ENCODE data around the gene CLCN1. TPM values are rescaled to one million over a fixed set of nuclear protein-coding genes. Genes with fewer than 3 reads are reported as not detected.
A peak's percentile ranks its signal among the peaks of the same experiment; 100 is the strongest.
"Not testable (repeated sequence)": the region's sequence is repeated elsewhere in the genome, so short reads cannot be mapped to it uniquely, and the experiment has no call there.

The CLCN1 gene
- total and polyA plus RNA-seq, 2 of the 4 experiments (the other 2 are of a cell fraction), result not detected

DNA sequence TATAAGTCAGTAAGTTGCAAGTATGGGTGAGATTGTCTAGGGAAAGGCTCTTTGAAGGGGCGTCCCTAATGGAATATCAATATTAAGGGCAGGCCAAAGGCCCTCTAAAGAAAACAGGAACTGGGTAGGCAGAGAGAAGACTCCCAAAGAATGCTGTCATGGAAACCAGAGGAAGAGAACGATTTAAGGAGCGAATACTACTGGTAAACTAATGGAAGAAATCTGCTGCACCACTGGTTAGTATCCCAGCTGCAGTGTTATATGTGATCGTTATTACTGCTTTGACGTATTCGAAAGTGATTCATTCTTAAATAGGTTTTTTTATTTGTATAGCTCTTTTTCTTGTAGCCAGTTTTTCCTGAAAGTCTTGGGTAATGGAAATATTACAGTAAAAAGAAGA is 26.5 kb upstream of the CLCN1 start:
- H3K79me1 ChIP-seq (ENCODE audit: low read depth in 1 of 2, low read length in 2 of 2), result peaks cover 13 to 39% of the 10 kb centered on the region in 2 experiments; a peak in 3 of 4 replicates
- H3K56ac ChIP-seq (ENCODE audit: extremely low read depth, insufficient read depth, low read length), result peak overlapping the region; percentile 90
- peak overlapping the region; percentile 85; the same call in 1 of the 2 replicates for H3K9ac ChIP-seq (ENCODE audit: low read depth, low read length)
- peak overlapping the region; percentile 94; the same call in 1 of the 2 replicates for H3K14ac ChIP-seq (replicated peaks; ENCODE audit: low read depth, low read length)
- H2BK120ac ChIP-seq (ENCODE audit: low read depth, low read length), result no peak overlapping the region; the same call in 1 of the 2 replicates
- peaks cover 6% of the 10 kb centered on the region; the same call in 1 of the 2 replicates for H3K9me1 ChIP-seq (ENCODE audit: insufficient read depth, low read length)
- WGBS, 2 experiments (ENCODE audit: extremely low coverage in 2 of 2, insufficient read length in 1 of 2), result 0% methylated on average over 2 of the region's 6 CpGs; no CpG with 5 or more reads in 1 of the 2 experiments
- peak overlapping the region; percentile 77; the same call in 1 of the 2 replicates for H2AK5ac ChIP-seq (ENCODE audit: low read depth, low read length)
- no peaks in the 10 kb centered on the region for H3K27me3 ChIP-seq (ENCODE audit: control insufficient read depth, insufficient read depth, low read length)
- dilution Hi-C loops (cut with HindIII; ENCODE audit: low sequenced_read_pairs, unreplicated experiment), result no loop called here
- intact Hi-C loops (cut with micrococcal nuclease), result no loop called here
- no peak for ATAC-seq (ENCODE audit: low read depth)
- H3K9me3 ChIP-seq (ENCODE audit: control insufficient read depth, insufficient read depth, low read length), result no peaks in the 10 kb centered on the region
- peaks cover 9% of the 10 kb centered on the region; the same call in 1 of the 2 replicates for H4K20me1 ChIP-seq (ENCODE audit: insufficient read depth, low read length)
- ChIA-PET POLR2A (ENCODE audit: unreplicated experiment) (no interaction called here), CTCF (no interaction called here)
- H2AK9ac ChIP-seq (replicated peaks; ENCODE audit: low read depth, low read length, poor library complexity), result peak overlapping the region; percentile 44
- peak overlapping the region; percentile 82 for H3K4me2 ChIP-seq (ENCODE audit: low read depth, low read length)
- no peak overlapping the region for H4K91ac ChIP-seq (ENCODE audit: insufficient read depth, low read depth, low read length)
- no peak overlapping the region; the same call in 1 of the 2 replicates for H3K27ac ChIP-seq (ENCODE audit: insufficient read depth, low read length)
- in situ Hi-C loops (cut with MboI; ENCODE audit: low sequenced_read_pairs), result no loop called here
- peaks cover 16% of the 10 kb centered on the region for H3K36me3 ChIP-seq (ENCODE audit: control insufficient read depth, insufficient read depth, low read length)
- H2BK20ac ChIP-seq (ENCODE audit: low read depth, low read length), result no peak overlapping the region
- peak; percentile 48 for DNase-seq
- H3K4ac ChIP-seq (ENCODE audit: low read depth, low read length), result no peak overlapping the region; the same call in 1 of the 2 replicates
- H4K5ac ChIP-seq (ENCODE audit: low read depth, low read length), result no peak overlapping the region
- H3K4me1 ChIP-seq (ENCODE audit: control insufficient read depth, insufficient read depth, low read length), result peaks cover 5% of the 10 kb centered on the region; the same call in 1 of the 2 replicates
- no peak overlapping the region for H3K18ac ChIP-seq (ENCODE audit: low read depth, low read length)
- no peak overlapping the region for H4K8ac ChIP-seq (ENCODE audit: low read depth in 2 of 2, low read length in 2 of 2)
- H2AFZ ChIP-seq (replicated peaks; ENCODE audit: low read length, poor library complexity), result no peak overlapping the region
- BruUV-seq (replicated peaks), result TSS peak; percentile 46
- H2BK5ac ChIP-seq (ENCODE audit: low read depth, low read length, poor library complexity, severe bottlenecking), result peak overlapping the region; percentile 66
- TF ChIP-seq, protein P1, sequence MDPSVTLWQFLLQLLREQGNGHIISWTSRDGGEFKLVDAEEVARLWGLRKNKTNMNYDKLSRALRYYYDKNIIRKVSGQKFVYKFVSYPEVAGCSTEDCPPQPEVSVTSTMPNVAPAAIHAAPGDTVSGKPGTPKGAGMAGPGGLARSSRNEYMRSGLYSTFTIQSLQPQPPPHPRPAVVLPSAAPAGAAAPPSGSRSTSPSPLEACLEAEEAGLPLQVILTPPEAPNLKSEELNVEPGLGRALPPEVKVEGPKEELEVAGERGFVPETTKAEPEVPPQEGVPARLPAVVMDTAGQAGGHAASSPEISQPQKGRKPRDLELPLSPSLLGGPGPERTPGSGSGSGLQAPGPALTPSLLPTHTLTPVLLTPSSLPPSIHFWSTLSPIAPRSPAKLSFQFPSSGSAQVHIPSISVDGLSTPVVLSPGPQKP (IDR thresholded peaks at IDR 0.05; ENCODE audit: borderline replicate concordance, low read depth, low read length), result no peak
- H2BK15ac ChIP-seq (ENCODE audit: low read depth, low read length), result no peak overlapping the region
- peak overlapping the region; percentile 93; the same call in 1 of the 2 replicates for H3K4me3 ChIP-seq (ENCODE audit: insufficient read depth, low read depth, low read length)
- peak overlapping the region; percentile 99; the same call in 1 of the 2 replicates for H3K23ac ChIP-seq (ENCODE audit: low read depth, low read length)

DNA sequence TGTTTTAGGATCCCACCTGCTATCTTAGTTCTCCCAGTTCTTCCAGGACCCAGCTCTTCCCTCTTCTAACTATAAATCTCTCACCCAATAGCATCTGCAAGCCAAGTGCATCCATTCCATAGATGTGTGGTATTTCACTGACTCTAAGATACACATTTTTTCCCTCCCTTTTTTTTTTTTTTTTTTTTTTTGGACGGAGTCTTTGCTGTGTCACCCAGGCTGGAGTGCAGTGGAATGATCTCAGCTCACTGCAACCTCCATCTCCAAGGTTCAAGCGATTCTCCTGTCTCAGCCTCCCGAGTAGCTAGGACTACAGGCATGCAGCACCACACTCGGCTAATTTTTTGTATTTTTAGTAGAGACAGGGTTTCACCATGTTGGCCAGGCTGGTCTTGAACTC is 26.0 kb upstream of the CLCN1 start:
- CTCF ChIA-PET; H2AK9ac ChIP-seq (replicated peaks; ENCODE audit: low read depth, low read length, poor library complexity); H2AFZ ChIP-seq (replicated peaks; ENCODE audit: low read length, poor library complexity); H3K27ac ChIP-seq (ENCODE audit: insufficient read depth, low read length); H3K4me1 ChIP-seq (ENCODE audit: control insufficient read depth, insufficient read depth, low read length); POLR2A ChIA-PET (ENCODE audit: unreplicated experiment); H3K9me3 ChIP-seq (ENCODE audit: control insufficient read depth, insufficient read depth, low read length); in situ Hi-C loops (cut with MboI; ENCODE audit: low sequenced_read_pairs); H3K27me3 ChIP-seq (ENCODE audit: control insufficient read depth, insufficient read depth, low read length); ATAC-seq (ENCODE audit: low read depth); H2AK5ac ChIP-seq (ENCODE audit: low read depth, low read length); H4K5ac ChIP-seq (ENCODE audit: low read depth, low read length); intact Hi-C loops (cut with micrococcal nuclease); H4K8ac ChIP-seq (ENCODE audit: low read depth in 2 of 2, low read length in 2 of 2); H4K91ac ChIP-seq (ENCODE audit: insufficient read depth, low read depth, low read length); H3K9ac ChIP-seq (ENCODE audit: low read depth, low read length); H2BK120ac ChIP-seq (ENCODE audit: low read depth, low read length); H2BK5ac ChIP-seq (ENCODE audit: low read depth, low read length, poor library complexity, severe bottlenecking); H3K18ac ChIP-seq (ENCODE audit: low read depth, low read length); H3K56ac ChIP-seq (ENCODE audit: extremely low read depth, insufficient read depth, low read length); H2BK15ac ChIP-seq (ENCODE audit: low read depth, low read length); H3K4me3 ChIP-seq (ENCODE audit: insufficient read depth, low read depth, low read length); dilution Hi-C loops (cut with HindIII; ENCODE audit: low sequenced_read_pairs, unreplicated experiment); H2BK20ac ChIP-seq (ENCODE audit: low read depth, low read length); H3K9me1 ChIP-seq (ENCODE audit: insufficient read depth, low read length); BruUV-seq (replicated peaks); DNase-seq; H4K20me1 ChIP-seq (ENCODE audit: insufficient read depth, low read length): not testable (repeated sequence)
- 0 out of 2 replicates have a peak overlapping the region, but pooled peaks have one; percentile 11 for H3K23ac ChIP-seq (ENCODE audit: low read depth, low read length)
- H3K4me2 ChIP-seq (ENCODE audit: low read depth, low read length), result peak overlapping the region; percentile 82; the same call in 1 of the 2 replicates
- H3K14ac ChIP-seq (replicated peaks; ENCODE audit: low read depth, low read length), result peak overlapping the region; percentile 48; the same call in 1 of the 2 replicates
- peaks cover 13 to 41% of the 10 kb centered on the region in 2 experiments; a peak in 3 of 4 replicates for H3K79me1 ChIP-seq (ENCODE audit: low read depth in 1 of 2, low read length in 2 of 2)
- no CpG with 5 or more reads among the region's 4 CpGs for WGBS, 2 experiments (ENCODE audit: extremely low coverage in 2 of 2, insufficient read length in 1 of 2)
- H3K4ac ChIP-seq (ENCODE audit: low read depth, low read length), result 0 out of 2 replicates have a peak overlapping the region, but pooled peaks have one; percentile 22
- H3K36me3 ChIP-seq (ENCODE audit: control insufficient read depth, insufficient read depth, low read length), result peaks cover 19% of the 10 kb centered on the region

Measured in IMR-90 (cell line).